ENCODE data around the gene EEF1AKMT3.

EEF1AKMT3 gene

DNA sequence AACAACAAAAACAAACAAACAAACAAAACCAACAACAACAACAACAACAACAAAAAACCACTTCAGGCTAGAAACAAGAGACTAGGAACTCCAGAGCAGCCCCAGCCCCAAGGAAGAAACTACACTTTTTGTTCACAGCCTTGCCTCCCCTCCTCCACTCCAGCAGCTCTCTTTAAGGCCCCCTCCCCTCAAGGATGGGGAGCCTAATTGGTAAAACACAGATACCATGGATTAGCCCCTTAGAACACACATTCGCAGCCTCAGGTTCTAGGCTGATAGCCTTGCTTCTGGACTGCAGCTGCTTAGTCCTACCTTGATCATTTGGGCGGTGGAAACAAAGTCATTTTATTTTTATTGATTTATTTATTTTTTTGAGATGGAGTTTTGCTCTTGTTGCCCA lies 58.0 kb downstream of the EEF1AKMT3 start:
- Histone ChIP-seq H3K36me3 (ENCODE audit: insufficient read depth, low read length) (peaks cover 30% of the 10 kb centered on the region), H3K27me3 (ENCODE audit: insufficient read depth, low read length) (no peaks in the 10 kb centered on the region), H3K27ac (ENCODE audit: low read depth, low read length) (no peak overlapping the region), H3K4me1 (ENCODE audit: control insufficient read depth, insufficient read depth, low read length, unreplicated experiment) (peaks cover 27% of the 10 kb centered on the region), H3K79me2 (ENCODE audit: control insufficient read depth, insufficient read depth, low read length, unreplicated experiment) (peaks cover 72% of the 10 kb centered on the region), H3K4me3 (ENCODE audit: low read depth, low read length) (no peak overlapping the region), H2AFZ (ENCODE audit: low read length, unreplicated experiment) (no peak overlapping the region)

Data from ACC112 (cell line).